GM12864 (cell line): Measurements from ENCODE around the gene RAD51.
"Not testable (repeated sequence)": the region's sequence is repeated elsewhere in the genome, so short reads cannot be mapped to it uniquely, and the experiment has no call there.

Source experiments
- DNase-seq: peaks from one replicate; pipeline ENCODE4 v3.0.0-alpha.2; 2011; ENCODE audit warnings: low read depth
- H3K4me3 ChIP-seq: 2 replicates; pipeline ENCODE4 v1.5.1; 2011; ENCODE audit warnings: mild to moderate bottlenecking, low read depth, low read length, control low read depth
- CTCF ChIP-seq: IDR thresholded peaks from 2 replicates; pipeline ENCODE4 v1.5.1; 2011; ENCODE audit warnings: low read depth, mild to moderate bottlenecking, moderate library complexity, low read length, control low read depth, inconsistent platforms; ENCODE audit errors: missing control alignments

The RAD51 gene

GRCh38 chr15:40694688-40695468 is at the start of gene RAD51:
TSS of gene RAD51 (plus strand) at chr15:40695174. CDS start at chr15:40698759, 3,585 bp downstream.
- TF ChIP-seq CTCF: no peak
- DNase-seq: peak; percentile 89
- H3K4me3 ChIP-seq: peak within 1 kb of the TSS; percentile 95

- no peak overlapping the region for H3K4me3 ChIP-seq
- no peak for TF ChIP-seq CTCF
- DNase-seq: no peak
Observed at GRCh38 chr15:40647523-40647922, 47.5 kb upstream of the RAD51 start.

GRCh38 chr15:40650479-40650878 is 44.5 kb upstream of the RAD51 start:
- DNase-seq: no peak
- no peak overlapping the region for H3K4me3 ChIP-seq
- no peak for TF ChIP-seq CTCF

- TF ChIP-seq CTCF: no peak
- no peak for DNase-seq
- no peak overlapping the region for H3K4me3 ChIP-seq
Observed at GRCh38 chr15:40660686-40661085, 34.3 kb upstream of the RAD51 start.

GRCh38 chr15:40664909-40665308 is 30.1 kb upstream of the RAD51 start:
- TF ChIP-seq CTCF: no peak
- H3K4me3 ChIP-seq: no peak overlapping the region
- DNase-seq: no peak

GRCh38 chr15:40676290-40676689 is 18.7 kb upstream of the RAD51 start:
- H3K4me3 ChIP-seq: not testable (repeated sequence)

GRCh38 chr15:40676906-40677305 is 18.1 kb upstream of the RAD51 start:
- not testable (repeated sequence) for H3K4me3 ChIP-seq, DNase-seq

More at GRCh38 chr15:40676290-40676689, 18.7 kb upstream of the RAD51 start:
- not testable (repeated sequence) for DNase-seq

GRCh38 chr15:40680151-40680550 is 14.8 kb upstream of the RAD51 start:
- no peak overlapping the region for H3K4me3 ChIP-seq
- DNase-seq: no peak
- no peak for TF ChIP-seq CTCF

GRCh38 chr15:40680959-40681358 is 14.0 kb upstream of the RAD51 start:
- H3K4me3 ChIP-seq, DNase-seq: not testable (repeated sequence)
